K562 (cell line): ENCODE data around the gene DCTN2. TPM values are rescaled to one million over a fixed set of nuclear protein-coding genes. Genes with fewer than 3 reads are reported as not detected.

Experiments used
- ATAC-seq: fragments of 200-7000 bp; cut with Tn5 transposase; 3 replicates; pipeline ENCODE4 v1.9.1; 2020; ENCODE audit warnings: moderate library complexity
- BruUV-seq: library from RNA; stranded (reverse); fragments of 400-500 nt; replicated peaks from 2 replicates; lab custom pipeline; 2021; lab: Mats Ljungman, UMichigan
- CTCF ChIA-PET: fragments of 300-600 bp; formaldehyde crosslinking; extraction: SDS; loops from one replicate; lab custom pipeline; 2021; ENCODE audit warnings: low intra/inter-chr PET ratio; lab: Yijun Ruan, JAX
- POLR2A ChIA-PET: fragments of 300-600, 350-650 bp; sonication (Branson Sonifier 250); formaldehyde crosslinking; extraction: SDS; loops from one replicate; lab custom pipeline; 2021; ENCODE audit warnings: antibody characterized with exemption, inconsistent platforms; lab: Yijun Ruan, JAX
- DNase-seq, 4 experiments: peaks; one replicate each; pipeline versions ENCODE4 v3.0.0 to v3.0.0-alpha.2; 2011 to 2018; ENCODE audit warnings: low spot score in 3 of 4, mixed read lengths in 3 of 4; ENCODE audit errors: extremely low read depth in 1 of 4
- FAIRE-seq: peaks from 2 replicates; lab custom pipeline; 2011; peaks lifted over from hg19 to GRCh38; lab: Jason Lieb, UNC
- H2AFZ ChIP-seq: 2 replicates; pipeline ENCODE4 v1.6.0; 2011; ENCODE audit warnings: low read depth, low read length, control low read depth, inconsistent platforms
- H3K27ac ChIP-seq: fragments of 200-600 bp; 3 replicates; pipeline ENCODE4 v1.8.0; 2011; ENCODE audit warnings: low read depth, mild to moderate bottlenecking, control low read depth, inconsistent platforms, low read length, moderate library complexity, mixed read lengths; ENCODE audit errors: extremely low read depth
- H3K27me3 ChIP-seq, 2 experiments: fragments of 300-600 bp in 1 of 2; 2 replicates in 1 of 2; 3 replicates in 1 of 2; pipeline versions ENCODE4 v1.6.0 to v1.8.0; 2011; ENCODE audit warnings: inconsistent platforms in 2 of 2, low read length in 2 of 2, mild to moderate bottlenecking in 1 of 2, mixed read lengths in 1 of 2, moderate library complexity in 1 of 2; ENCODE audit not compliant: control insufficient read depth in 2 of 2, insufficient read depth in 2 of 2
- H3K36me3 ChIP-seq: fragments of 300-600 bp; 3 replicates; pipeline ENCODE4 v1.8.0; 2011; ENCODE audit warnings: mild to moderate bottlenecking, low read length, inconsistent platforms; ENCODE audit not compliant: control insufficient read depth, insufficient read depth
- H3K4me1 ChIP-seq, 2 experiments: fragments of 200-600 bp in 1 of 2; replicated peaks in 1 of 2; 2 replicates in 1 of 2; 3 replicates in 1 of 2; pipeline versions ENCODE4 v1.5.1 to v1.8.0; 2011; ENCODE audit warnings: inconsistent platforms in 2 of 2, low read length in 2 of 2, mild to moderate bottlenecking in 1 of 2, mixed read lengths in 1 of 2, moderate library complexity in 1 of 2; ENCODE audit not compliant: control insufficient read depth in 2 of 2, insufficient read depth in 2 of 2
- H3K4me2 ChIP-seq: 2 replicates; pipeline ENCODE4 v1.6.1; 2011; ENCODE audit warnings: low read length, control low read depth, inconsistent platforms, mixed read lengths; ENCODE audit not compliant: insufficient read depth
- H3K4me3 ChIP-seq: fragments of 200-600 bp; sonication (generic), shearing (Covaris generic); 2 replicates; pipeline ENCODE4 v1.5.1; 2016; ENCODE audit warnings: control low read depth, inconsistent platforms
- H3K79me2 ChIP-seq: fragments of 200-600 bp; 3 replicates; pipeline ENCODE4 v1.8.0; 2011; ENCODE audit warnings: low read length, inconsistent platforms; ENCODE audit not compliant: control insufficient read depth, insufficient read depth
- H3K9ac ChIP-seq, 2 experiments: 2 replicates each; pipeline versions ENCODE4 v1.6.0 to v1.6.1; 2011; ENCODE audit warnings: low read depth in 2 of 2, low read length in 2 of 2, control low read depth in 1 of 2, inconsistent platforms in 1 of 2, mild to moderate bottlenecking in 1 of 2, mixed read lengths in 1 of 2; ENCODE audit not compliant: insufficient read depth in 1 of 2
- H3K9me1 ChIP-seq: one replicate; pipeline ENCODE4 v1.6.0; 2011; ENCODE audit warnings: inconsistent platforms, mild to moderate bottlenecking, low read length, moderate library complexity; ENCODE audit not compliant: control insufficient read depth, insufficient read depth
- H3K9me3 ChIP-seq: replicated peaks from 2 replicates; pipeline ENCODE4 v1.5.1; 2011; ENCODE audit warnings: low read depth, low read length, inconsistent platforms; ENCODE audit not compliant: control insufficient read depth, insufficient read depth
- H4K20me1 ChIP-seq: replicated peaks from 2 replicates; pipeline ENCODE4 v1.6.1; 2011; ENCODE audit warnings: low read length, inconsistent platforms, mixed read lengths; ENCODE audit not compliant: control insufficient read depth, insufficient read depth
- AFF4 ChIP-seq: sonication (generic); formaldehyde crosslinking; IDR thresholded peaks from 2 replicates; pipeline ENCODE4 v1.8.0; 2023; ENCODE audit warnings: mild to moderate bottlenecking, missing genetic modification reagents
- ERF ChIP-seq: fragments of 450-650 bp; formaldehyde crosslinking; IDR thresholded peaks from 2 replicates; pipeline ENCODE4 v1.4.0; 2020; ENCODE audit warnings: mild to moderate bottlenecking, mixed read lengths
- KAT2B ChIP-seq: IDR thresholded peaks from one replicate; pipeline ENCODE4 v1.6.1; 2012; ENCODE audit warnings: low read depth, mild to moderate bottlenecking, control low read depth, inconsistent platforms, low read length, moderate library complexity
- POLR2A ChIP-seq: fragments of 450-650 bp; conservative IDR thresholded peaks from 2 replicates; pipeline ENCODE4 v1.6.1; 2016
- POLR2AphosphoS2 ChIP-seq: IDR thresholded peaks from 2 replicates; pipeline ENCODE4 v1.6.1; 2012; ENCODE audit warnings: low read length, improper control_type of control experiment
- POLR2B ChIP-seq: fragments of 450-650 bp; IDR thresholded peaks from 2 replicates; pipeline ENCODE4 v1.6.1; 2018; ENCODE audit warnings: low read depth; ENCODE audit not compliant: partially characterized antibody
- POLR2H ChIP-seq: IDR thresholded peaks from 2 replicates; pipeline ENCODE4 v1.6.1; 2016; ENCODE audit warnings: missing genetic modification characterization, low read depth, mild to moderate bottlenecking, control low read depth, missing compliant biosample characterization, moderate library complexity
- SIRT6 ChIP-seq: IDR thresholded peaks from one replicate; pipeline ENCODE4 v1.6.1; 2012; ENCODE audit warnings: low read depth, mild to moderate bottlenecking, control low read depth, inconsistent platforms, low read length, moderate library complexity
- TCF7 ChIP-seq: sonication (generic); IDR thresholded peaks from 2 replicates; pipeline ENCODE4 v1.6.1; 2016; ENCODE audit warnings: antibody characterized with exemption, borderline replicate concordance
- ZNF398 ChIP-seq: fragments of 250-450 bp; sonication (Bioruptor Pico); IDR thresholded peaks from 2 replicates; pipeline ENCODE4 v1.8.0; 2021; ENCODE audit warnings: moderate library complexity, mild to moderate bottlenecking, inconsistent platforms
- WGBS: fragments of 100-300 bp; shearing (Covaris generic); methylation state at CpG from one replicate; pipeline ENCODE4 v1.1.6; 2016; ENCODE audit warnings: low coverage, mixed read lengths; ENCODE audit not compliant: insufficient coverage; ENCODE audit errors: missing lambda C conversion rate; 5-methylcytosine and 5-hydroxymethylcytosine counted together
- in situ Hi-C: fragments of 300-500 bp; cut with MboI; formaldehyde crosslinking; loops from 4 replicates; pipeline ENCODE4 v1.15.0; 2018; ENCODE audit warnings: inconsistent platforms, mixed read lengths
- intact Hi-C: fragments of 100-400 bp; cut with micrococcal nuclease; formaldehyde crosslinking; loops from 2 replicates; pipeline ENCODE4 v1.14.2; 2022
- polyA plus RNA-seq, 8 experiments: library from polyadenylated mRNA; depleted of rRNA in 4 of 8; stranded (reverse) in 5 of 8; unstranded in 3 of 8; fragments of >200 nt; fragmentation: Nextera tagmentation in 2 of 8; fragmentation: Illumina TruSeq in 1 of 8; extraction: Ambion mirVana in 2 of 8; extraction: Trizol in 1 of 8; gene quantifications; 2 replicates each; pipeline versions ENCODE4 v1.2.1 to v1.2.3, GENCODE V29; 2011 to 2014; ENCODE audit warnings: inconsistent platforms in 1 of 8, missing spikeins in 1 of 8
- total RNA-seq, 7 experiments: library from RNA; depleted of rRNA in 6 of 7; stranded (reverse); fragments of >200 nt in 6 of 7; fragmentation: Illumina TruSeq in 2 of 7; extraction: Trizol in 2 of 7; gene quantifications; 2 replicates each; pipeline versions ENCODE4 v1.2.1 to v1.2.3, GENCODE V29; 2011 to 2021; ENCODE audit warnings: low replicate concordance in 1 of 7

DCTN2 gene
- total and polyA plus RNA-seq, 9 of the 15 experiments (the other 6 are each of a cell fraction or from before 2014, with no cell fraction given), result 43.6 to 270 (median 125) TPM

GRCh38 chr12:57512665-57513064 lies 34.3 kb downstream of the DCTN2 start:
- in situ Hi-C loops, result no loop called here
- Histone ChIP-seq H3K9ac (no peak overlapping the region), H3K9me1 (peaks cover 7% of the 10 kb centered on the region), H3K4me2 (no peak overlapping the region), H3K9me3 (no peaks in the 10 kb centered on the region), H3K27me3 (no peaks in the 10 kb centered on the region), H3K27ac (no peak overlapping the region), H3K36me3 (peaks cover 80% of the 10 kb centered on the region), H4K20me1 (peaks cover 26% of the 10 kb centered on the region)
- no TSS peak for BruUV-seq
- ATAC-seq (no peak), FAIRE-seq (no peak)
- CTCF ChIA-PET, result no interaction called here
- POLR2A ChIA-PET, result interaction anchor here (0.6 to 10.1 kb wide), 4 partner anchors 9 to 238 kb away, joined by 3 to 184 read pairs (median 3); partner anchors contain the start of gene DCTN2
- TF ChIP-seq ZNF398 (CRISPR knock-in tag) (no peak), KAT2B (no peak), AFF4 (CRISPR knock-in tag) (0 out of 2 replicates have a peak, but pooled peaks have one; percentile 27), POLR2H (tag) (0 out of 2 replicates have a peak, but pooled peaks have one; percentile 4), TCF7 (no peak), ERF (CRISPR knock-in tag) (no peak), SIRT6 (no peak), POLR2AphosphoS2 (peak; percentile 70; the same call in 1 of the 2 replicates), POLR2B (peak; percentile 20), POLR2A (0 out of 2 replicates have a peak, but pooled peaks have one; percentile 33)
- TF ChIP-seq, all 486 proteins: peak for 5
- peaks cover 14% of the 10 kb centered on the region for H3K79me2 ChIP-seq
- peaks cover 0 to 11% of the 10 kb centered on the region in 2 experiments; a peak in 4 of 5 replicates for H3K4me1 ChIP-seq
- intact Hi-C loops, result no loop called here
- H2AFZ ChIP-seq, result no peak overlapping the region
- no peak for DNase-seq
- no peak overlapping the region for H3K4me3 ChIP-seq
- WGBS, result 84% methylated on average over 6 of the region's 6 CpGs
